ENCODE data around the gene LIN54.

DNA sequence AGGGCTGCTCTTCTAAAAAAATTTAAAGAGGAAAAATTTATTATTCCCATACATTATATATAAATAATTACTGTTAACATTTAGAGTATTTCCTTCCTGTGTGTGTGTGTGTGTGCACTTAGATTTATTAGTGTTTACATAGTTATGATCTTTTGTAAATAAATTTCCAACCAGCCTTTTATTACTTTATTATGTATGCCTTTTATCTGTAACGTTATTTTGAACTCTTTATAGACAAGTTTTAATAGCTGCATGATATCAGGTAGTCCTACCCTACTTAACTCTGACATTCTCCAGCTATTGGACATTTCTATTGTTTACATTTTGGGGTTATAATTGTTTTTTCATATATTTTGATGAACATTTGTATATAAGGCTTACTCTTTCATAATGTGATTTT is 101.3 kb downstream of the LIN54 start:
- TF ChIP-seq CTCF (IDR thresholded peaks at IDR 0.05) (no peak), POLR2A (IDR thresholded peaks at IDR 0.05) (no peak), POLR2AphosphoS5 (IDR thresholded peaks at IDR 0.05) (no peak), EP300 (IDR thresholded peaks at IDR 0.05) (no peak)

All from stomach (tissue), 4 donors.